ENCODE measurements around the gene RINL.
"Not testable (repeated sequence)": the region's sequence is repeated elsewhere in the genome, so short reads cannot be mapped to it uniquely, and the experiment has no call there.

Gene RINL

DNA sequence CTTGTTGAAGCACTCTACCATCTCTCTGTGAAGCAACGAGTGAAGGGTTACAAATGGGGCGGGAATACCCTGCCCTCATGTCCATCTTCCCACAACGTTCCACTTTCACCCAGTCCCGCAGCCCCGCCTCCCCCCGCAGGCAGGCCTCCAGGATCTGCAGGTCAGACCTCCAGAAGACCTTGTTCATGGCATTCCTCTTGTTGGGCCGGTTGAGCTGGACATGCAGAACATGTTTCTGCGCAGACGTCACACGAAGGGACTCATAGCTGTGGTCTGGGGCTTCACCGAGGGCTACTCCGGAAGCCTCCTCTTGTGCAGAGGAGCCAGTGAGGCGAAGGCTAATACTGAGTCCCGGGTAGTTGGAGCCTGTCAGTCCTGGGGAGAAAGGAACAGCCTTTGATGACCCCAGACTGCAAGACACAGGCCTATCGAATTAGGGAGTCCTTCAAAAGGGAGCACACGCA is 46.9 kb downstream of the RINL start:
- peak; percentile 90 for DNase-seq

DNA sequence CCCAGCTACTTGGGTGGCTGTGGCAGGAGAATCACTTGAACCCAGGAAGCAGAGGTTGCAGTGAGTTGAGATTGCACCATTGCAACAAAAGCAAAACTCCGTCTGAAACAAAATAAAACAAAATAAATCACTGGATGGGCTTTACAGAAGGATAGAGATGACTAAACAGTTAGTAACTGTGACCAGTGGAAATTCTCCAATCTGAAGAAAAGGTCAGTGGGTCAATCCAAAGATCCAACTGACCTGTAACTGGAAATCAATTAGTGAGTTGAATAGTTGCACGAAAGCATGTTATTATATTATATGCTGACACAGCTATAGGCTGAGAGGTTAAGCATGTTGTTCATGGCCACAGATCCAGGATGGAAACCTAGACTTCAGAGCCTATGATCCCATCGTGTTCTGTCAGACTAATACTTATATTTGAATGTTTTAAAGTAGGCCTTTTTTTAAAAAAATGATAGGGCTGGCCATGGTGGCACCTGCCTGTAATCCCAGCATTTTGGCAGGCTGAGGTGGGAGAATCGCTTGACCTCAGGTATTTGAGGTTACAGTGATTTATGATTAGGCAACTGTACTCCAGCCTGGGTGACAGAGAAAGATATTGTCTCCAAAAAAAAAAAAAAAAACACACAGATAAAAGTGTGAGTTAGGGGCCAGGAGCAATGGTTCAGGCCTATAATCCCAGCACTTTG is 47.9 kb downstream of the RINL start:
- DNase-seq: peak; percentile 8

DNA sequence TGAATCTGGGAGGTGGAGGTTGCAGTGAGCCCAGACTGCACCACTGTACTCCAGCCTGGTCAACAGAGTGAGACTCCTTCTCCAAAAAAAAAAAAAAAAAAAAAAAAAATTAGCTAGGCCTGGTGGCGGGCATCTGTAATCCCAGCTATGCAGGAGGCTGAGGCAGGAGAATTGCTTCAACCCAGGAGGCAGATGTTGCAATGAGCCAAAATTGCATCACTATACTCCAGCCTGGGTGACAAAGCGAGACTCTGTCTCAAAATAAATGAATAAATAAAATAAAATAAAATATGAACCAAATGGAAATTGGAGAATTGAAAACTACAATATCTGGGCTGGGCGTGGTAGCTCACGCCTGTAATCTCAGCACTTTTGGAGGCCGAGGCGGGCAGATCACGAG is 48.9 kb downstream of the RINL start:
- DNase-seq: peak; percentile 35

DNA sequence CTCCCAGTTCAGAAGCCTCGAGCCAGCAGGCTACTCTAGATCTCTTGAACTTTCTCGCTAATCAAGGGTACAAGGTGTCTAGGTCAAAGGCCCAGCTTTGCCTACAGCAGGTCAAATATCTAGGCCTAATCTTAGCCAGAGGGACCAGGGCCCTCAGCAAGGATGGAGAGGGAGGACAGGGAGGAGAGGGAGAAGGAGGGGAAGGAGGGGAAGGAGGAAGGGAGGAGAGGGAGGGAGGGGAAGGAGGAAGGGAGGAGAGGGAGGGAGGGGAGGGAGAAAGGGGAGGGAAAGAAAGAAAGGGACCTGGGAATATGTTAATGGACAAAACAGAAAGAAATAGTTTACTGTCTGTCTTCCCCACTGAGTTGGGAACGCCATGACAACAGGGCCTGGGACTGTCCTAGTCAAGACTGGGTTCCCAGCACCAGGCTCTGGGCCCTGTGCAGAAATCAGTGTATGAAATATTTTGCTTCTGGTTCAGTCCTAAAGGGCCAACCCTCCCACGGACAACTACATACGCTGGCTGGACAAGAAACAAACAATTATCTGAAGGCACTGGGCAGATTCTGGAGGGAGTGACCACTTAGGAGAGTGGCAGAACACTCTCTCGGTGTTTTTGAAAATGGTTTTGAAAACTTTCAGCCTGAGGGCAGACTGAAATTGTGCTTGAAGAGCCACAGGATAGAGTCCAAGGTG is 51.1 kb downstream of the RINL start:
- no peak for DNase-seq

DNA sequence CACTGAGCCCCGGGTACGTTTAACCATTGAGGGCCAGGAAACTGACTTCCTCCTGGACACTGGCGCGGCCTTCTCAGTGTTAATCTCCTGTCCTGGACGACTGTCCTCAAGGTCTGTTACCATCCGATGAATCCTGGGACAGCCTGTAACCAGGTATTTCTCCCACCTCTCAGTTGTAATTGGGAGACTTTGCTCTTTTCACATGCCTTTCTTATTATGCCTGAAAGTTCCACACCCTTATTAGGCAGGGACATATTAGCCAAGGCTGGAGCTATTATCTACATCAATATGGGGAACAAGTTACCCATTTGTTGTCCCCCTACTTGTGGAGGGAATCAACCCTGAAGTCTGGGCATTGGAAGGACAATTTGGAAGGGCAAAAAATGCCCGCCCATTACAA is 52.1 kb downstream of the RINL start:
- not testable (repeated sequence) for DNase-seq

DNA sequence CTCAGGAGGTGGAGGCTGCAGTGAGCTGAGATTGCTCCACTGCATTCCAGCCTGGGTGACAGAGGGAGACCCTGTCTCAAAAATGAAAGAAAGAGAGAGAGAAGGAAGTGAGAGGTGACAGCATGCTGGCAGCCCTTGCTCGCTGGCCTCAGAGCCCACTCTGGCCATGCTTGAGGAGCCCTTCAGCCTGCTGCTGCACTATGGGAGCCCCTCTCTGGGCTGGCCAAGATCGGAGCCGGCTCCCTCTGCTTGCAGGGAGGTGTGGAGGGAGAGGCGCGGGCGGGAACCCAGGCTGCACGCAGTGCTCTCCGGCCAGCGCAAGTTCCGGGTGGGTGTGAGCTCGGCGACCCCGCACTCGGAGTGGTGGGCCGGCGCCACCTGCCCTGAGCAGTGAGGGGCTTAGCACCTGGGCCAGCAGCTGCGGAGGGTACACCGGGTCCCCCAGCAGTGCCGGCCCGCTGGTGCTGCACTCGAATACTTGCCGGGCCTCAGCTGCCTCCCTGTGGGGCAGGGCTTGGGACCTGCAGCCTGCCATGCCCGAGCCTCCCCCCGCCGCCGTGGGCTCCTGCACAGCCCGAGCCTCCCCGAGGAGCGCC is 56.7 kb downstream of the RINL start:
- DNase-seq: not testable (repeated sequence)

DNA sequence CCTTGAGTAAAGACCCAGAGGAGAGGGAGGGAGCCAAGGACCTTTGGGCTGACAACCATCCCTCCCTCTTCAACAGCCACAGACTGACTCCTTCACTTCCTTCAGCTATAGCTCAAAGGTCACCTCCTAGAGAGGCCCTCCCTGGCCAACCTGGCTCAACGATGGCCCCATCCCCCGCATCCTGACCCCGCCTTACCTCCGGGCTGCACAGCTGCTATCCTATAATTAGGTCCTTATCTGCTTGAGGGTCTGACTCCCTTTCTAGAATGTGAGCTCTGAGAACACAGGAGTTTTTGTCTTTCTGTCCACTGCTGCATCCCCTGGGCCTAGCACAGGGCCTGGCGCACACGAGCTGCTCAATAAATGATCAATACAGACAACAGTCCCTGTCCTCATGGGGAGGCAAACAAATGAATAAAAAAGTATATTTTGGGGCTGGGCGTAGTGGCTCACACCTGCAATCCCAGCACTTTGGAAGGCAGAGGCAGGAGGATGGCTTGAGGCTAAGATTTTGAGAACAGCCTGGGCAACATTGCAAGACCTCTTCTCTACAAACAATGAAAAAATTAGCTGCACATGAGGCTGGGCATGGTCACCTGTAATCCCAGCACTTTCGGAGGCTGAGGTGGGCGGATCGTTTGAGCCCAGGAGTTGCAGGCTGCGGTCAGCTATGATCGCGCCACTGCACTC is 58.7 kb downstream of the RINL start:
- no peak for DNase-seq
